HG02642 (cell line): ENCODE data around the gene PIN1.
"Not testable (repeated sequence)": the region's sequence is repeated elsewhere in the genome, so short reads cannot be mapped to it uniquely, and the experiment has no call there.

ENCODE experiments used
- ATAC-seq: cut with Tn5 transposase; IDR thresholded peaks from one replicate; pipeline ENCODE4 v1.9.1; 2021; ENCODE audit warnings: mild to moderate bottlenecking; ENCODE audit not compliant: unreplicated experiment, poor library complexity

The PIN1 gene

DNA sequence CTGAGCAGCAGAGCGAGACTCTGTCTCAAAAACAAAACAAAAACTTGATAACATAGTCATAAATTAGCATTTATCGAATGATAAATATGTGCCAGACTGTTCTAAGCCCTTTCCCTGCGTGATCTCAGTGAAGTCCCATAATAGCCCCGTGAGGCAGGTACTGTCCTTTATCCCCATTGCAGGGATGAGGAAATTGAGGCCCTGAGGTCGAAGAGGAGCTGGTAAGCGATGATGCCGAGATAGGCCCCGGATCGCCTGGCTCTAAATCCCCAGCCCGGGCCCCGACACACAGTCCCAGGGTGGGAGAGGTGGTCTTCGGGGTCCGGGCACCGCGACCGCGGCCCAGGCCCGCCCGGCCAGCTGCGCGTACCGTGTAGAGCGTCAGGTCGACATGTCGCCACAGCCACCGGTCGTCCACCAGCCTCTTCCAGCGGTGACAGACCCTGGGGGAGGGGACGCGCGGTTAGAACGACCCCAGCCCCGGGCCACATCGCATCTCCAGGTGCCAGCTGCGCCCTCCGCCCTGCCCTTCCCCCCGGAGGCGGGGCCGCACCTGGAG is 16.9 kb upstream of the PIN1 start:
- no peak for ATAC-seq

DNA sequence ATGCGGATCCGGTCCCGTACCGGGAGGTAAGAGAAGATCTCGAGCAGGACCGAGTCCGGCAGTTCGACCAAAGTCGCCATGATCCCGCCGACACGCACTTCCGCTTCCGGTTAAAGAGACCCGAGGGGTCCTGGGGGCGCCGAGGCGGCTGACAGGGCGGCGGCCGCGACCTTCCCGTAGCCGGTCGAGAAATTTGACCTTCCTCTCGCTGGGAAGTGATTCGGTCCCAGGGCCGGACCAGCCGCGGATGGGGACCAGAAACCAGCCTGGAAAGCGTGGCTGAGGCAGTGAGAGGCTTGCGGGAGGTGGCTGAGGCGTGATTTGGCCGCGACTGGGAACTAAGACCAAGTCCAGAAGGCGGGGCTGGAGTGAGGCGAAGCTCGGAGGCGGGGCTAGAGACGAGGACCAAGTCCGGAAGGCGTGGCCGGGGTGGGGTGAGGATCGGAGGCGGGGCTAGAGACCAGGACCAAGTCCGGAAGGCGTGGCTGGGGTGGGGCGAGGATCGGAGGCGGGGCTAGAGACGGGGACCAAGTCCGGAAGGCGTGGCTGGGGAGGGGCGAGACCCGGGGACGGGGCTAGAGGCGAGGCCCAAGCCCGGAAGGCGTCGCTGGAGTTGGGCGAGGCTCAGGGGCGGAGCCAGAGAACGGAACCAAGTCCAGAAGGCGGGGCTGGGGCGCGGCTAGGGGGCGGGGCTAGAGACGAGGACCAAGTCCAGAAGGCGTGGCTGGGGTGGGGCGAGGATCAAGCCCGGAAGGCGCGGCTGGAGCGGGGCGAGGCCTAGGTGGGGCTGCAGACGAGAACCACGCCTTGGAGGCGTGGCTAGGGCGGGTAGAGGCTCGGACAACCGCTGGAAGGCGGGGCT is 16.2 kb upstream of the PIN1 start, which contains the start of gene FBXL12:
FBXL12 (minus strand) TSS at position 346 of the 862 bp plus-strand sequence; CDS start at position 80, 266 bp downstream.
- ATAC-seq: peak; percentile 88

DNA sequence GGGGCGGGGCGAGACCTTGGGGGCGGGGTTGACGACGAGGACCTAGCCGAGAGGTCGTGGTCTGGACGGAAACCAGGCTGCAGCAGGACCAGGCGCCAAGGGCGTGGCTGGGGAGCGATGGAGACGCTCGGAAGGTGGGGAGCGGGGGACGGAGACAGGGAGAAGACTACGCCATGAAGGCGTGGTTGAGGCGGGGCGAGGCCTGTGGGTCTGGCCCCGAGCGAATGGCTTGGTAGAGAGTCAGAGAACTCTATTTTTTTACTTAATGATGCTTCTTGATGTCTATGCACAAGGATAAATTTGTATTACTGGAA is 15.6 kb upstream of the PIN1 start:
- no peak for ATAC-seq

DNA sequence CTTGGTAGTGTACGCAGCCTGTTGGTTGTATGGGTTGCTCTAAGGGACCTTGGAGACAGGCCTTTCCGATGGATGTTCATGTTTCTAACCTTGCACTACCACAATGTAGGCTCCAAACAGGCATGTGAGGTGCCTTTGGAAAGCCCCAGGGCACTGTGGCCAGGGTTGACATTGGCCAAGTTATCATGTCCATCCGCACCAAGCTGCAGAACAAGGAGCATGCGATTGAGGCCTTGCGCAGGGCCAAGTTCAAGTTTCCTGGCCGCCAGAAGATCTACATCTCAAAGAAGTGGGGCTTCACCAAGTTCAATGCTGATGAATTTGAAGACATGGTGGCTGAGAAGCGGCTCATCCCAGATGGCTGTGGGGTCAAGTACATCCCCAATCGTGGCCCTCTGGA is 15.1 kb upstream of the PIN1 start:
- ATAC-seq: not testable (repeated sequence)

DNA sequence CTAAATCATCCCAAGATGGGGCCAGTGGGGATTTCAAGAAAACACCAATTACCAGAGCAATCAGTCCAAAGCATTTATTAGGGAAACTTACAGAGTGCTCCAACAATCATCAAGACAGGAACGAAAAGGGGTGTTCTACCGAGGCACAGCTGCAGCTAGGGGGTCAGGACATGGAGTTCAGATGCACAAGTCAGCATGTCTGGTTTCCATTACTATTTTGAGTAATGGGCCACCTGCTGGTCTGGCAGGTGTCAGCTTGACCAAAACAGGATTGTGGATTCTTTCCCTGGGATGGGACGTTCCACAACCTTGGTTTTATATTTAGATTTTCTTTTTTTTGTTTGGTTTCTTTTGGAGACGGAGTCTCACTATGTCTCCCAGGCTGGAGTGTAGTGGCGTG is 11.3 kb upstream of the PIN1 start:
- ATAC-seq: no peak

DNA sequence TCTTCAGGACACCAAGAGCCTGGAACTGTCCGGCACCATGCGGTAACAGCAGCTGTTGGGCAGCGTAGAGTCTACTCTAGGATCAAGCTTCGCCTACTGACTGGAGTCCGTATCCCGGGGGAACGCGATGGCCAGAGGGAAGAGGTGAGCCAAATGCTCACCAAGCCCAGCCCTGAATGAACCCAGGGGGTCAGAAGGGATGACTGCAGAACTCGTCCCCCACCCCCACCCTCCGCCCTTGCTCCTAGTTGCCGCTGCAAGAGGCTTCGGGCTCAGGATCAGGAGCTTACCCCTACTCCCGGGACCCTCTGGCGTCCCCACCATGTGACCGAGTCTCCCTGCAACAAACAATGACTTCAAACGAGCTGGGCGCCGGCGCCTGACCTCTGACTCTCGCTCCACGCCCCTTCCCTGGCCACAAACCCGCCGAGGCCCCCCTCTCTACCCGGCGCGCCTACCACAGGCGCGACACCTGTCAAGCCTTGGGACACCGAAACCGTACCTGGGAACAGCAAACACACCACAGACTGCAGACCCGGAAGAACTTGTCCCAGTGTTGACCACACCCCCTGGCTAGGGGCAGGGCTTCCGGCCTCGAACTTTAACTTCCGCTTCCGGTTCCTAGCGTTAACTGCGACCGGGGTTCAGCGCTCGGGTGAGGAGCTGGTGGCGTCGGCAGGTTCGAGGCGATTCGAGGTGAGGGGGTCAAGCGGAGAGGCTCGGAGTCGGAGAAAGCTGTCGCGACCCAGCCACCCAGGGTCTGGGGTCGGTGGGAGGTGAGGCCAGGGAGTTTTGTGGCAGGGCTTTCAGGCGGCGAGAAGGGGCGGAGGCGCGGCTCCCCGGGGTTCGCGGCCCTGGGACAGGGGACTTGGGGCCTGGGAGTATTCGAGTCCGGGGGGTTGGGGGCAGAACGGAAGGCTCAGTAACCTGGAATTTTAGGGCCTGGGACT is 7.6 kb upstream of the PIN1 start, which contains the start of gene UBL5:
UBL5 (plus strand) TSS at position 630 of the 950 bp plus-strand sequence. CDS start 420 bp downstream, outside the sequence.
- ATAC-seq: peak; percentile 90

DNA sequence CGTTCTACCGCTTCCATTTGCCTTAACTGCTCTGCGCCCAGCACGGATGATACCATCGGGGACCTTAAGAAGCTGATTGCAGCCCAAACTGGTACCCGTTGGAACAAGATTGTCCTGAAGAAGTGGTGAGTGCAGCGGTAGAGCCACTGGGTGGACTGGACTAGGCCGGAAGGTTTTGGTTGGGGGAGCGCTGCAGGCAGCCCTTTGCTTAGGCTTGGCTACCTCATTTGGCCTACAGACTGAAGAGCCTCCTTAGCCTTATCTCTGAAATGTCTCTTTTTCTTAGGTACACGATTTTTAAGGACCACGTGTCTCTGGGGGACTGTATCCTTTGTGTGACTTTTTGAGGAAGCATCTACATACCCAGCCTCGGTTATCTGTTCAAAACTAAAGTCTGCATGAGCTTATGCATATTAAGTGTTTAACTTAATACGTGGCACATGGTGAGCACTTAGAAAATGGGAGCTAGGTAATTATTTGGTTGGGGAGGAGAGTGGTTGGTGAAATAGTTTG is 6.5 kb upstream of the PIN1 start:
- ATAC-seq: no peak

- ATAC-seq: no peak
Measured at GRCh38 chr19:9834307-9834725, 802 bp upstream of the PIN1 start.

DNA sequence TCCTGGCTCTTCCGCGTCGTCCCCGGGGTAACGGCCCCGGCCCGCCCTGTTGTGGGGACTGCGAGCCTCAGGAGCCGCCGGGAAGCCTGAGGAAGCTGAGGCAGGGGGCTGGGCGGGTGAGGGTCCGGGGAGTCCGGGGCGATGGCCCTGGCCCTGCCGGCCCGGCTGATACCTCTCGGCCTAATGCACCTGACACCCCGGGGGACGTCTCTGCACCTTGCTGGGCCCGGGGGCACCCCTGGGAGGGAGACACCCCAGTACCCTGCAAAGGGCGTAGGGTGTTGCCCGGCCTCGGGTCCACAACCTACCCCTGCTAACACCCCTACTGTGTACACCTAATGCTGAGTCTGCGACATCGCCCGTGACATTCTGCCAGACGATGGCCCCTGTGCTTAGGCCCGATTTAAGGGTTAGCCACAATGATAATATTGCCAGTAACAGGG is 410 bp downstream of the PIN1 start:
- peak; percentile 8 for ATAC-seq

DNA sequence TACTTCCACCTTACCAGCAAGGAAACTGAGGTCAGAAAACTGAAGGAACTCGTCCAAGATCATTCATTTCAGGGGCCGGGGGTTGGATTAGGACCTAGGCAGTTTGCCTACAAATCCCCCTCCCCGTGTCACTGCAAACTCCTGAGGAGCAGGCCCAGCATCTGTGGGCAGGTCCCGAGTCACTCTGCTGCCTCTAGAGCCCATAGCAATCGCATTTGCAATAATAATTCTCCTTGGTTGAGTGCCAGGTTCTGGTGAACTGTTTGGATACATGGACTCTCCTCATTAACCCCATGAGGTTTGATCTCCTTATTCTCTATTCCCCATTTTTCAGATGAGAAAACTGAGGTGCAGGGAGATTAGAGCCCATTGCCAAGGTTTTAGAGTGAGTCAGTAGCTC is 903 bp downstream of the PIN1 start:
- ATAC-seq: no peak

DNA sequence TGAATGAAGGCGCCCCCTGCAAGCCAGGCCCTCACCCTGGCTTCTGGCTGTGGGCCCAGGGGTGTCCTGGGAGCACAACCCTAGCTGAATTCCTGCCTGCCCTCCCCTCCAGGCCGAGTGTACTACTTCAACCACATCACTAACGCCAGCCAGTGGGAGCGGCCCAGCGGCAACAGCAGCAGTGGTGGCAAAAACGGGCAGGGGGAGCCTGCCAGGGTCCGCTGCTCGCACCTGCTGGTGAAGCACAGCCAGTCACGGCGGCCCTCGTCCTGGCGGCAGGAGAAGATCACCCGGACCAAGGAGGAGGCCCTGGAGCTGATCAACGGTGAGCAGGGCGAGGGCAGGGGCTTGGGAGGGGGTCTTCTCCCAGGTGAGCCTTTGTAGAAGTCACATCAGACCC is 3.2 kb downstream of the PIN1 start:
- no peak for ATAC-seq

- ATAC-seq: no peak
Measured at GRCh38 chr19:9839415-9839814, 4.3 kb downstream of the PIN1 start.

DNA sequence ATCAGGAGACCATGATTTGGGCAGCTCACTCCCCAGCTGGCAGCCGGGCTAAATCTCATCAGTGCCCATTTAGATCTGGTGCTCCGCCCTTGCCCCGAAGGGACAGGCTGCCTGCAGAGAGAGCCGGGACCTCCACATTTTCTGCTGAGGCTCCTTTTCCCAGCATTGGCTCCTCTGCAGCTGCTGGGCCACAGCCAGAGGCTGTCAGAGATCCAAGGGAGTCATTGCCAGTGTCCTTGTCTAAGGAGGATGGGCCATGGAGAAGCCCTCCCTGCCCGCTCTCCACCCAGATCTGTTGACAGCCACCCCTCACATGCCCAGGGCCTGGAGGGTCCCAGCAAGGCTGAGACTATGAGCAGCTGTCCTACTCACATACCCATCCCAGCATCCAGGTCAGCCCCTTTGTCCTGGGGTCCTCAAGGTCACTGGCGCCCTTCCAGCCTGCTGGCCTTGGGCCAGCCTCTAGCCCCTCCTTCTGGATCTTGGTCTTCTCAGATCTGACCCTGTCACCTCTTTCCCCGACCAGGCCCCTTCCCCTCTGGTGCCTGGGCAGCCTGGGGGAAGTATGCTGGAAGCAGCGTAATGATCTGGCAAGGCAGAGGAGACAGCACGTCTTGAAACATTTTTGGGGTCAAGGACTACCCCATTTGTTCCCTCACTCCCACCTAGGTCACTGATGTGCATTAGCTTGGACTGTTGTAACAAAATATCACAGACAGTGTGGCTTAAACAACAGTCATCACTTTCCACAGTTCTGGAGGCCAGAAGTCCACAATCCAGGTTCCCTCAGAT is 7.9 kb downstream of the PIN1 start:
- ATAC-seq: no peak

- not testable (repeated sequence) for ATAC-seq
Measured at GRCh38 chr19:9843626-9844273, 8.6 kb downstream of the PIN1 start.

DNA sequence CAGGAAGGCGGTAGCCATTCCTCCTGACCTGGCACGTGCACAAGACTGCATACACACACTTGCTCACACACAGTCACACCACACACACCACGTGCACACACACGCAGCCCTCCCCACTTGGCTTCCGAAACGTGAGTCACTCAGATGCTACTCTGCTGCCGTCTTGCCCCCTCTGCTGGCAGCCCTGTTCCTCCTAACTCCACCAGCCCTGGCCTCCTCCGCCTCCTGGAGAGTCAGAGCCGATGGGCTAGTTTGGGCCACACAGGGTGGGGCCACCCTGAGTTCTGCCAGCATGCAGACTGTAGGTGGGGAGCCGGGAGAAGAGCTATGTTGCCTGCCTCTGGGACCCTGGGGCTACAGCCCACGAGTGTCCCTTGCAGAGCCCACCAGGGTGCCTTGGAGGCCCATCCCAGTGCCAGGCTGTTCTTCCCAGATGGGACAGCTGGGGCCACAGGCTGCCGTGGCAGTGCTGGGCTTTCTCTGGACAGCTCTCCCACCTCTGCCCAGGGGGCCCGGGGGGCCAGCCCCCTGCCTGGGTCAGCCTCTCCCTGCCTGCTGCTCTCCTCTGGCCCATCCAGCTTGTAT is 12.1 kb downstream of the PIN1 start:
- no peak for ATAC-seq

GRCh38 chr19:9848060-9848459 is 12.9 kb downstream of the PIN1 start:
- no peak for ATAC-seq

- no peak for ATAC-seq
Measured at GRCh38 chr19:9848762-9849161, 13.6 kb downstream of the PIN1 start.

DNA sequence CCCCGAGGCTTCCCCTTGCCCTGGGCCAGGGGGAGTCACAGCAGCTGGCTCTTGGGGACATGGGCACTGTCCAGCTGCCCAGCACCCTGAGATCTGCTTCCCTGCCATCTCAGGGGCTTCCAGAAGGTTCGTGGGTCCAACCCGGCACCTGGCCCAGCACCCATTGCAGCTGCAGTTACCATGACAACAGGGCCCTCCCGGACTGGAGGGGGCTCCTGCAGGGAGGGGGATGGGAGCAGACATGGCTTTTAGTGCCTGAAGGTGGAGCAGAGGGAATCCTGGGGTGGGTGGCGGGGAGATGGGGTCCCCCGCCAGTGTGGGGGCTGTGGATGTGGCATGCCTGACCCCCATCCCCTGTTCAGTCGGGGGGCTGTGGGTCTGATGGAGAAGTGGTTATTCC is 14.7 kb downstream of the PIN1 start:
- no peak for ATAC-seq
